IPS-20b (cell line): ENCODE data around the gene TRIM45.

Experiments used
- H3K27ac ChIP-seq: one replicate; pipeline ENCODE4 v1.5.1; 2013; ENCODE audit warnings: low read length
- H3K27me3 ChIP-seq: 2 replicates; pipeline ENCODE4 v1.6.1; 2013; ENCODE audit warnings: mild to moderate bottlenecking, low read length, inconsistent platforms; ENCODE audit not compliant: insufficient read depth
- H3K36me3 ChIP-seq: 2 replicates; pipeline ENCODE4 v1.6.1; 2013; ENCODE audit warnings: low read depth, mild to moderate bottlenecking, inconsistent platforms, low read length, moderate library complexity; ENCODE audit not compliant: insufficient read depth
- H3K4me1 ChIP-seq: 2 replicates; pipeline ENCODE4 v1.6.1; 2013; ENCODE audit warnings: mild to moderate bottlenecking, control low read depth, inconsistent platforms, low read length, moderate library complexity; ENCODE audit not compliant: insufficient read depth
- H3K4me3 ChIP-seq: 2 replicates; pipeline ENCODE4 v1.5.1; 2013; ENCODE audit warnings: mild to moderate bottlenecking, low read length, inconsistent platforms
- H3K9ac ChIP-seq: 2 replicates; pipeline ENCODE4 v1.6.1; 2013; ENCODE audit warnings: low read depth, mild to moderate bottlenecking, inconsistent platforms, low read length, moderate library complexity
- H3K9me3 ChIP-seq: 2 replicates; pipeline ENCODE4 v1.6.1; 2013; ENCODE audit warnings: mild to moderate bottlenecking, low read depth, low read length, inconsistent platforms; ENCODE audit not compliant: insufficient read depth

Gene TRIM45

DNA sequence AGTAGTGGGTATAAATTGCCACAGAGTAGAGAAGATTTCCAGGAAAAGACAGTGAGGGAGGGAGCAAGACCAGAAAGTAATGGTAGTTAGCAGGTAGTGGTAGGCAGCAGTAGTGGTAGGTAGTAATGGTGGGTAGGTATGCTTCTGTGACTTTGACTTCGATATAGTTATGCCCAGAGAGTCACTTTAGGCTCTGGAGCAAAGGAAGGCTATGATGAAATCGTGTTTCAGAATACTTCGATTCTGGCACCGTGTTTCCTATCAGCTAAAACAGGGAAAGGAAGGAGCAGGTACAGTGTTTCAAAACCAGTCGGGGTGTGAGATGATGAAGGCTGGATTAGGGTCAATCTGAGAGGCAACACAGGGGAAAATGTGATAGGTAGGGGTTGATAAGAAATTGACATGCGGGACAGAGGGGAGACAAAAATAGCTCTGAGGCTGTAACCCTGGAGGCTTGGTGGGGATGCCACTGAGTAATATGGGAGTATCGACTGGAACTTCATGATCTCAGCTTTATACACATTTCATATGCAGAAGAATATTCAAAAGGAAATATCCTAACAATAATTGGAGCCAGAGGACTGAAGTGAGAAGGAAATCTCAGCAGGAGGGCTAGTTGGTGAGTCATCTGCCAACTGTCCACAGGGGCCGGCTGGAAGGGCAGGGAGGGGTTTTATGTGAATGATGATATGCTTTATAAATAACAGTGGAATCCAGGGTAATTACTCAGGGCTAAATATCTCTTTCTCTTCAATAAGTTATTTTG, 25.2 kb upstream of the TRIM45 start:
- H3K9ac ChIP-seq, result no peak overlapping the region
- no peak overlapping the region for H3K27ac ChIP-seq
- peaks cover 3% of the 10 kb centered on the region; the same call in 1 of the 2 replicates for H3K9me3 ChIP-seq
- no peaks in the 10 kb centered on the region for H3K27me3 ChIP-seq
- peaks cover 10% of the 10 kb centered on the region for H3K4me1 ChIP-seq
- H3K36me3 ChIP-seq, result no peaks in the 10 kb centered on the region
- no peak overlapping the region for H3K4me3 ChIP-seq

DNA sequence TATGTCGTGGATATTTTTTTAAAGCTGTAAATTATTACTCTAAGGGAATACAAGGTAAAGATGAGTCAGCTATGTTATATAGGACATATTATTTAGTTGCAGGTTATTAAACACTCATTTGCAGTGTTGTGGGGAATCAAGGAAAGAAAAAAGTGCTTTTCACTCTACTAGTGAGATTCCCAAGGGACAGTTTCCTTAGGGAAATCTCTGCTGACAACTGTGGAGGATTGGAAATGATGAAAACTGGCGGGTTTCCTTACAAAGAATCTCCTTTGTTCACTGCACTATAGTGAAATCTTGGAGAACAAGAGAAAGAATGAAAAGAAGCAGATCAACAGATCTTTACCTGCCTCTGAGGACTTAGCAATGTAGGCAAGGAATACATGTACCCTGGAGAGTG, 24.5 kb upstream of the TRIM45 start:
- H3K27ac ChIP-seq, result no peak overlapping the region
- H3K4me1 ChIP-seq, result peaks cover 10% of the 10 kb centered on the region
- H3K4me3 ChIP-seq, result no peak overlapping the region
- H3K9me3 ChIP-seq, result no peaks in the 10 kb centered on the region
- H3K9ac ChIP-seq, result no peak overlapping the region
- H3K36me3 ChIP-seq, result no peaks in the 10 kb centered on the region
- no peaks in the 10 kb centered on the region for H3K27me3 ChIP-seq

DNA sequence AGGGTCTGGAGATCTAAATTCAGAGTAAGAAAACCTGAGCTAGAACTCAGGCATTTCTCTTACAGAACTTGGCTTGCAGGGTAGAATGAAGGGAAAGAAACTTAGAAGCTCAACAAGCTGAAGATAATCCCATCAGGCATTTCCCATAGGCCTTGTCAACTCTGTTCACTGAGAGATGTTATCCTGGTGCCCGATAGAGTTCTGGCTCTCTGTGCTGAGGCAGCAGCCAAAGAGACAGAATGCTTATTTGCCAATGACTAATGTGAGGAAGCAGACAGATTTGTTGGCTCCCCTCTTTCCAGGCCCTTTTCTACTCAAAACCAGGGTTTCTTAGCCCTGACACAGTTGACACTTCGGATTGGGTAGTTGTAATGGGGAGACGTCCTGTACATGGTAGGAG, 22.3 kb upstream of the TRIM45 start:
- no peak overlapping the region for H3K27ac ChIP-seq
- H3K36me3 ChIP-seq, result no peaks in the 10 kb centered on the region
- no peak overlapping the region for H3K4me3 ChIP-seq
- H3K4me1 ChIP-seq, result peaks cover 10% of the 10 kb centered on the region
- no peak overlapping the region for H3K9ac ChIP-seq
- H3K9me3 ChIP-seq, result no peaks in the 10 kb centered on the region
- no peaks in the 10 kb centered on the region for H3K27me3 ChIP-seq

DNA sequence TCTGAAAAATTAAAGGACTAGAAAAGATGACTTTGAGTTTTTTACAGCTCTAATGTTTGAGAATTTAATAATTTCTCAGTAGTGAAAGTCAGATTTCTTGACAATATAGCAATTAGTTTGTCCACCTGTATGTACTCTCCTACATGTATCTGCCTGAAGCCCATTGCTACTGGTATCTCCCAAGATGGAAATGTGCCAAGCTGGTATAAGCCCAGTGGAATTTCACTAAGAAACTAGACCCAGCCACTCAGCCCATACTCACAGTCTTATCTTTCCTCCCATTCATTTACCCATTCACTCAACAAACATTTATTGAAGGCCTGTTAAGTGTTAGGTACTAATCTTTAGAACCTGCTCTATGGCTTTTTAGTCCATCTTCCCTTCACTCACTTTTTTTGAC, 21.6 kb upstream of the TRIM45 start:
- Histone ChIP-seq H3K9me3 (no peaks in the 10 kb centered on the region), H3K27ac (no peak overlapping the region), H3K27me3 (no peaks in the 10 kb centered on the region), H3K4me1 (peaks cover 10% of the 10 kb centered on the region), H3K4me3 (no peak overlapping the region), H3K9ac (no peak overlapping the region), H3K36me3 (no peaks in the 10 kb centered on the region)

DNA sequence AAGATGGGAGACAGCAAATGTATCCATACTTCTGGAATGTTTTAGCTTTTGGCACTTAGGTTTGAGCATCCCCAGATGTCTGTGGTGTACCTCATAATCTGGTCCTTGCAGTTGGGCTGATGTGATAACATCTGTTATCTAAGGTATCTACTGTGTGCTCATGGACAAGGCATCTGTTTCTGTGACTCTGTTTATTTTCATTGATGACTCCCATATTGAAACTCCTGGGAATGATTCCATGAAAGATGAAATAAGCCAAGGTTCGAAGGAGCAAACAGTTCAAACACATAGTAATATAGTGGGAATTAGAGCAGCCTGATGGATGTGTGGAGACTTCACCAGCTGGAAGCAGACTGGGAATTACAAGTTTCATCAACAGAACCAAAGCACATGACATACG, 20.7 kb upstream of the TRIM45 start:
- no peak overlapping the region for H3K4me3 ChIP-seq
- H3K4me1 ChIP-seq, result peaks cover 10% of the 10 kb centered on the region
- H3K9ac ChIP-seq, result no peak overlapping the region
- no peaks in the 10 kb centered on the region for H3K27me3 ChIP-seq
- no peaks in the 10 kb centered on the region for H3K9me3 ChIP-seq
- no peak overlapping the region for H3K27ac ChIP-seq
- no peaks in the 10 kb centered on the region for H3K36me3 ChIP-seq

DNA sequence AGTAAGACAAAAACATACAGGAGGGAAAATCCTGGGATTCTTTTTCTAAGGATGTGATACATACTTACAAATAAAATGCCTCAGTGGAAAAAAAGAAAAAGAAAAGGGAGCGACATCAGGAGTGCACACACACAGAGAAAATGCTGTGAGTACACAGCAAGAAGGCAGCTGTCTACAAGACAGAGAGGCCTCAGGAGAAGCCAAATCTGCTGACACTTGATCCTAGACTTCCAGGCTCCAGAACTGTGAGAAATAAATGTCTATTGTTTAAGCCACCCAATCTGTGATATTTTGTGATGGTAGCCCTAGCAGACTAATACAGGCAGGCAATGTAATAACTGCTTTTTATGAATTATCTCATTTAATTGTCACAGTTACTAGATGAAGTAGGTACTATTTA, 17.0 kb upstream of the TRIM45 start:
- Histone ChIP-seq H3K27ac (no peak overlapping the region), H3K9ac (no peak overlapping the region), H3K27me3 (no peaks in the 10 kb centered on the region)

DNA sequence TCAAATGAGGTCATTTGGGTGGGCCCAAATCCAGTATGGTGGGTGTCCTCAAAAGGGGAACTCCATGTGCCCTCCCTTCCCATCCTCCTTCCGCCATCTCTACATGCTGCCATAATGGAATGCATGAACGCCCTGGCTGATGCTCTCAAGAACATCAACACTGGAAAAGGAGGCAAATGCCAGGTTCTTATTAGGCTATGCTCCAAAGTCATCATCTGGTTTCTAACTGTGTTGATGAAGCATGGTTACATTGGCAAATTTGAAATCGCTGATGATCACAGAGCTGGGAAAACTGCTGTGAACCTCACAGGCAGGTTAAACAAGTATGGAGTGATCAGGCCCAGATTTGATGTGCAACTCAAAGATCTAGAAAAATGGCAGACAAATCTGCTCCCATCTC, 16.6 kb upstream of the TRIM45 start:
- no peak overlapping the region for H3K9ac ChIP-seq
- H3K9me3 ChIP-seq, result no peaks in the 10 kb centered on the region
- no peaks in the 10 kb centered on the region for H3K27me3 ChIP-seq
- H3K36me3 ChIP-seq, result no peaks in the 10 kb centered on the region
- no peak overlapping the region for H3K4me3 ChIP-seq
- H3K27ac ChIP-seq, result no peak overlapping the region
- peaks cover 25% of the 10 kb centered on the region for H3K4me1 ChIP-seq

More for the DNA sequence above, 17.0 kb upstream of the TRIM45 start:
- Histone ChIP-seq H3K36me3 (no peaks in the 10 kb centered on the region), H3K4me3 (no peak overlapping the region), H3K9me3 (no peaks in the 10 kb centered on the region), H3K4me1 (peaks cover 25% of the 10 kb centered on the region)

DNA sequence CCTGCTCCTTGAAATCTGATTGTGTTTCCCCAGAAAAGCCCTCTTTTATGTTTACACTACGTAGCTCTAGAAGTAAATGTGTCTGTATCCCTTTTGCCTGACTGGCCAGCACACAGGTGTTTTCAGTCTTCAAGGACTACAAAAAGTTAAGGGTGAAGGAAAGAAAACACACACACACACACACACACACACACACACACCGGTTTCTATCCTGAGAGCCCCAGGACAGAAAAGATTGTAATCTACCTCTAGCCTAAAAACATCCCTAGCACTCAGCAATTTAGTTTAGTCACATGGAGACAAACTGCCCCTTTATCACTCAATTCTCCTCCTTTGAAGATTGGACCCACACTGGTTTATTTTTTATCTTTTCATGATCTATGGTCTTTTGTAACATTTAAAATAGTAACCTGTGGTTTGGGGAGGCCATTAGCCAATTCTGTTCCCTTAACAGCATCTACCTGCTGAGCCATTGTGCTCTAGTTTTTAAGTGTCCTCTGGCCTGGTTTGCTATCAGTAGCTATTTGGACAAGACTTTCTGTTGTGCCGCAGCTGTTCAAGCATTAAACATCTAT, 15.8 kb upstream of the TRIM45 start:
- H3K27ac ChIP-seq, result no peak overlapping the region
- H3K4me3 ChIP-seq, result peak overlapping the region; percentile 20; the same call in 1 of the 2 replicates
- no peaks in the 10 kb centered on the region for H3K9me3 ChIP-seq

DNA sequence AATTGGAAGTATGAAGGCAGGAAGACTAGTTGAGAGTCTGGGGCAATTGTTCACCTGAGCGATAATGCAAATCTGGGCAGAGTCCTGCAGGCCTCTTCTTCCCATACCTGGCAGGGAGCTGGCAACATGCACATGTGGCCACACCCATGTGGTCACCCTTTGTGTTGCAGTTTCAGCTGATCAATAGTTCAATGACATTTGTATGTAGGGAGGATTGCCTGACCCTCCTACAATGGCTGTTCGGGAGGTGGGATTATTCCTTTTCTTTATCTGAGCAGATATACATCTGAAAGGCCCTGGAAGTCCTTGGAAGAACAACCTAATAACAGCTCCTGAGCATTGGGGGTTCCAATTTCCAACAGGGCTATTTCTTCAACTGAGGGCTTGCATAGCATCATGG, 15.2 kb upstream of the TRIM45 start:
- no peaks in the 10 kb centered on the region for H3K27me3 ChIP-seq
- no peaks in the 10 kb centered on the region for H3K9me3 ChIP-seq
- peaks cover 25% of the 10 kb centered on the region for H3K4me1 ChIP-seq
- peak overlapping the region; percentile 45; the same call in 1 of the 2 replicates for H3K9ac ChIP-seq
- H3K27ac ChIP-seq, result no peak overlapping the region
- no peaks in the 10 kb centered on the region for H3K36me3 ChIP-seq
- peak overlapping the region; percentile 20; the same call in 1 of the 2 replicates for H3K4me3 ChIP-seq

More for the DNA sequence above, 15.8 kb upstream of the TRIM45 start:
- H3K27me3 ChIP-seq, result no peaks in the 10 kb centered on the region
- no peaks in the 10 kb centered on the region for H3K36me3 ChIP-seq
- peaks cover 25% of the 10 kb centered on the region for H3K4me1 ChIP-seq
- H3K9ac ChIP-seq, result peak overlapping the region; percentile 45; the same call in 1 of the 2 replicates

DNA sequence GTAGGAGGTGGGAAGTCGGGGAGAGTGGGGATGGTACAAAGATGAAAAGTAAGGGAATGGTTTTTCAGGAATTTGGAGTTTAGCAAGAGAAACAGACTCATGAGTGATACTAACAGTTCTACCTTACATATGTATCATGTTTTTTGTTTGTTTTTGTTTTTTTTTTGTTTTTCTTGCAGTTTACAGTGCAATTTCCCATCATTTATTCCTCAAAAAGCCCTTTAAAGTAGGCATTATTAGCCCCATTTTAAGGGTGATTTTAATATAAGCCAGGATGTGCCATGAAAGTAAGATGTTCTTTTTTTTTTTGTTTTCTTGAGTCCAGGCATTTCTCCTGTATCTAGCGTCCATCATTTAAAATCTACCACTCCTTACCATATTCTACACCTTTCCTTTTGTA, 13.8 kb upstream of the TRIM45 start:
- peak overlapping the region; percentile 37; the same call in 1 of the 2 replicates for H3K9ac ChIP-seq
- no peaks in the 10 kb centered on the region for H3K9me3 ChIP-seq
- H3K27ac ChIP-seq, result peak overlapping the region; percentile 78
- H3K4me1 ChIP-seq, result peaks cover 25% of the 10 kb centered on the region
- no peaks in the 10 kb centered on the region for H3K36me3 ChIP-seq
- no peaks in the 10 kb centered on the region for H3K27me3 ChIP-seq
- peak overlapping the region; percentile 20; the same call in 1 of the 2 replicates for H3K4me3 ChIP-seq

DNA sequence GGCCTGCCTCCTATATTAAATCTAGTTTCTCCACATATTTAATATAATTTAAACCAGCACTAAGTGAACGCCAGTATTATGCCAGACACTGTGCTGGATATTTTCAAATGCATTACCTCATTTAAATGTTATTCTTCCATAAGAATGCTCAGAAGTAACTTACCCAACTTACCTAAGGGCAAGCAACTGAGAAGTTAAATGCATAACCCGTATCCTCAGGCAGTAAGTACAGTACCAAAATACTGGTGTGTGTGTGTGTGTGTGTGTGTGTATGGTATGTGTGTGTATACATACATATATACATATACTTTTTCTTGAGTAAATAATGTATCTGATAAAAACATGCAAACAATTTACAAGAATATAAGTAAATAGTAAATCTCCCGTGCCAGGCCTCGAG, 9.0 kb upstream of the TRIM45 start:
- Histone ChIP-seq H3K9me3 (no peaks in the 10 kb centered on the region), H3K4me3 (no peak overlapping the region), H3K9ac (no peak overlapping the region), H3K27me3 (peaks cover 3% of the 10 kb centered on the region; the same call in 1 of the 2 replicates), H3K27ac (no peak overlapping the region), H3K36me3 (no peaks in the 10 kb centered on the region), H3K4me1 (peaks cover 19% of the 10 kb centered on the region; the same call in 1 of the 2 replicates)
